Neural progenitor cell (in vitro differentiated cells): ENCODE results near the gene NFATC2IP. TPM values are rescaled to one million over a fixed set of nuclear protein-coding genes. Genes with fewer than 3 reads are reported as not detected.
A peak's percentile ranks its signal among the peaks of the same experiment; 100 is the strongest.

Experiments used
- DNase-seq: peaks from one replicate; pipeline ENCODE4 v3.0.0-alpha.2; 2016; ENCODE audit warnings: low spot score
- H2AFZ ChIP-seq: fragments of 200-600 bp; sonication (generic); replicated peaks from 2 replicates; pipeline ENCODE4 v1.6.1; 2016; ENCODE audit warnings: antibody characterized with exemption
- H3F3A ChIP-seq: fragments of 200-600 bp; sonication (generic); 2 replicates; pipeline ENCODE4 v1.6.1; 2016; ENCODE audit warnings: antibody characterized with exemption, low read depth
- H3K27ac ChIP-seq: fragments of 200-600 bp; sonication (generic); 2 replicates; pipeline ENCODE4 v1.5.1; 2016; ENCODE audit warnings: mild to moderate bottlenecking
- H3K27me3 ChIP-seq: fragments of 200-600 bp; sonication (generic); 2 replicates; pipeline ENCODE4 v1.6.1; 2016; ENCODE audit warnings: mild to moderate bottlenecking, moderate library complexity
- H3K36me3 ChIP-seq: fragments of 200-600 bp; sonication (generic); 2 replicates; pipeline ENCODE4 v1.5.1; 2016
- H3K4me1 ChIP-seq: fragments of 200-600 bp; sonication (generic); 2 replicates; pipeline ENCODE4 v1.6.1; 2016; ENCODE audit warnings: mixed run types
- H3K4me2 ChIP-seq: fragments of 200-600 bp; sonication (generic); 2 replicates; pipeline ENCODE4 v1.6.1; 2016
- H3K4me3 ChIP-seq: fragments of 200-600 bp; sonication (generic); 2 replicates; pipeline ENCODE4 v1.5.1; 2016
- H3K79me2 ChIP-seq: fragments of 200-600 bp; sonication (generic); 2 replicates; pipeline ENCODE4 v1.6.1; 2016; ENCODE audit warnings: low read depth
- H3K9ac ChIP-seq: fragments of 200-600 bp; sonication (generic); 2 replicates; pipeline ENCODE4 v1.6.1; 2016
- H3K9me3 ChIP-seq: fragments of 200-600 bp; sonication (generic); 2 replicates; pipeline ENCODE4 v1.5.1; 2016; ENCODE audit warnings: low read depth
- H4K20me1 ChIP-seq: fragments of 200-600 bp; sonication (generic); 2 replicates; pipeline ENCODE4 v1.6.1; 2016; ENCODE audit warnings: low read depth
- H3K27ac Mint-ChIP-seq: 3 replicates; pipeline ENCODE4 v1.8.0; 2021; ENCODE audit warnings: mixed read lengths
- H3K27me3 Mint-ChIP-seq: 2 replicates; pipeline ENCODE4 v1.8.0; 2022; ENCODE audit warnings: low read depth, mild to moderate bottlenecking, inconsistent platforms, moderate library complexity, mixed read lengths; ENCODE audit not compliant: insufficient read depth
- H3K36me3 Mint-ChIP-seq: 3 replicates; pipeline ENCODE4 v1.8.0; 2021; ENCODE audit warnings: mixed read lengths
- H3K4me1 Mint-ChIP-seq: 3 replicates; pipeline ENCODE4 v1.8.0; 2021; ENCODE audit warnings: mixed read lengths
- H3K4me3 Mint-ChIP-seq: 3 replicates; pipeline ENCODE4 v1.8.0; 2021; ENCODE audit warnings: mild to moderate bottlenecking, moderate library complexity, mixed read lengths
- H3K9me3 Mint-ChIP-seq: 3 replicates; pipeline ENCODE4 v1.8.0; 2020; ENCODE audit warnings: mixed read lengths
- EZH2 ChIP-seq: fragments of 200-600 bp; sonication (generic); IDR thresholded peaks from 2 replicates; pipeline ENCODE4 v1.6.1; 2017; ENCODE audit warnings: antibody characterized with exemption, mild to moderate bottlenecking, moderate library complexity
- EZH2phosphoT487 ChIP-seq: fragments of 200-600 bp; sonication (generic); IDR thresholded peaks from 2 replicates; pipeline ENCODE4 v1.6.1; 2017; ENCODE audit warnings: antibody characterized with exemption
- total RNA-seq: library from RNA; depleted of rRNA; stranded (reverse); fragments of >200 nt; gene quantifications from 2 replicates; pipeline ENCODE4 v1.2.3, GENCODE V29; 2015; ENCODE audit warnings: low replicate concordance
- TF ChIP-seq, protein P1 (sequence below): fragments of 200-600 bp; sonication (generic); IDR thresholded peaks from 2 replicates; pipeline ENCODE4 v1.5.1; 2017; ENCODE audit warnings: antibody characterized with exemption, mild to moderate bottlenecking

The NFATC2IP gene
- total RNA-seq, 1 donor from 2014 or later = 33.2 TPM

DNA sequence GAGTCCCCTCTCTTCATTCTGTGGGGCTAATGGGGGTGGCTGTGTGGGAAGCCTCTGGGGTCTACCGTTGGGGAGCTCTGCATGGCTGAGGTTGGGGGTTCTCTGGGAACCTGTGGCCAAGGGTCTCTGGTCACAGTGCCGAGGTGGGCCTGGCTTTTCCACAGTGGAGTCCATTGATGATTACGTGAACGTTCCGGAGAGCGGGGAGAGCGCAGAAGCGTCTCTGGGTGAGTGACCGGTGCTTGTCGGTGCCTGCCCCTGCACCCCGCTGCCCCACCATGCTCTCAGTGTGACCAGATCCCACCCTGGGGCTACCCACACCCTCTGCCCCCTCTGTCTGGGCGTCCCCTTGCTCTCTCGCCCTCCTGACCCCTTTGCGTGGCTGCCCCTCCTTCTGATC, 38.6 kb downstream of the NFATC2IP start:
- no peaks in the 10 kb centered on the region for H3K9me3 Mint-ChIP-seq
- no peak overlapping the region for H2AFZ ChIP-seq
- TF ChIP-seq, protein P1, sequence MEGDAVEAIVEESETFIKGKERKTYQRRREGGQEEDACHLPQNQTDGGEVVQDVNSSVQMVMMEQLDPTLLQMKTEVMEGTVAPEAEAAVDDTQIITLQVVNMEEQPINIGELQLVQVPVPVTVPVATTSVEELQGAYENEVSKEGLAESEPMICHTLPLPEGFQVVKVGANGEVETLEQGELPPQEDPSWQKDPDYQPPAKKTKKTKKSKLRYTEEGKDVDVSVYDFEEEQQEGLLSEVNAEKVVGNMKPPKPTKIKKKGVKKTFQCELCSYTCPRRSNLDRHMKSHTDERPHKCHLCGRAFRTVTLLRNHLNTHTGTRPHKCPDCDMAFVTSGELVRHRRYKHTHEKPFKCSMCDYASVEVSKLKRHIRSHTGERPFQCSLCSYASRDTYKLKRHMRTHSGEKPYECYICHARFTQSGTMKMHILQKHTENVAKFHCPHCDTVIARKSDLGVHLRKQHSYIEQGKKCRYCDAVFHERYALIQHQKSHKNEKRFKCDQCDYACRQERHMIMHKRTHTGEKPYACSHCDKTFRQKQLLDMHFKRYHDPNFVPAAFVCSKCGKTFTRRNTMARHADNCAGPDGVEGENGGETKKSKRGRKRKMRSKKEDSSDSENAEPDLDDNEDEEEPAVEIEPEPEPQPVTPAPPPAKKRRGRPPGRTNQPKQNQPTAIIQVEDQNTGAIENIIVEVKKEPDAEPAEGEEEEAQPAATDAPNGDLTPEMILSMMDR = no peak
- H3K27me3 ChIP-seq = no peaks in the 10 kb centered on the region
- H3F3A ChIP-seq = no peaks in the 10 kb centered on the region
- no peaks in the 10 kb centered on the region for H3K4me1 Mint-ChIP-seq
- H3K9ac ChIP-seq = no peak overlapping the region
- H3K4me2 ChIP-seq = no peak overlapping the region
- H3K36me3 Mint-ChIP-seq = peaks cover 2% of the 10 kb centered on the region
- H3K4me1 ChIP-seq = no peaks in the 10 kb centered on the region
- no peak overlapping the region for H3K4me3 ChIP-seq
- no peak overlapping the region for H3K4me3 Mint-ChIP-seq
- H3K27ac ChIP-seq = no peak overlapping the region
- H3K27me3 Mint-ChIP-seq = peaks cover 2% of the 10 kb centered on the region
- H3K79me2 ChIP-seq = no peaks in the 10 kb centered on the region
- no peaks in the 10 kb centered on the region for H3K9me3 ChIP-seq
- no peaks in the 10 kb centered on the region for H3K36me3 ChIP-seq
- no peaks in the 10 kb centered on the region for H4K20me1 ChIP-seq
- no peak overlapping the region for H3K27ac Mint-ChIP-seq
- no peak for DNase-seq

DNA sequence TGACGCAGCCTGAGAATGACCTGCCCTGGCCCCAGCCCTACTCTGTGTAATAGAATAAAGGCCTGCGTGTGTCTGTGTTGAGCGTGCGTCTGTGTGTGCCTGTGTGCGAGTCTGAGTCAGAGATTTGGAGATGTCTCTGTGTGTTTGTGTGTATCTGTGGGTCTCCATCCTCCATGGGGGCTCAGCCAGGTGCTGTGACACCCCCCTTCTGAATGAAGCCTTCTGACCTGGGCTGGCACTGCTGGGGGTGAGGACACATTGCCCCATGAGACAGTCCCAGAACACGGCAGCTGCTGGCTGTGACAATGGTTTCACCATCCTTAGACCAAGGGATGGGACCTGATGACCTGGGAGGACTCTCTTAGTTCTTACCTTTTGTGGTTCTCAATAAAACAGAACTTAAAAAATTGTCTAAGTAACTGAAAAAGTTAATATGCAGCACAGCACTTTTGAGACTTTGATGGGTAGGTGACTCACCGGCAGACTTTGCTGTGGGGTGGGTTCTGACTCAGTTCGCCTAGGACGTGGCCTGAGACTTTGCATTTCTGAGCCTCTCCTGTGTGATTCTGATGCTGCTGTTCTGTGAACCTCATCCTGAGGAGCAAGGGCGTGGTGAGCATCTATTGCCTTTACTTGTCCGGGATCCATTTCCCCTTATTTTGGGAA, 39.8 kb downstream of the NFATC2IP start:
- H4K20me1 ChIP-seq = no peaks in the 10 kb centered on the region
- no peak overlapping the region for H2AFZ ChIP-seq
- Mint-ChIP-seq H3K27ac (peak overlapping the region; percentile 17), H3K9me3 (no peaks in the 10 kb centered on the region), H3K27me3 (peaks cover 2% of the 10 kb centered on the region), H3K4me1 (no peaks in the 10 kb centered on the region), H3K36me3 (peaks cover 2% of the 10 kb centered on the region), H3K4me3 (no peak overlapping the region)
- no peak overlapping the region for H3K4me3 ChIP-seq
- no peaks in the 10 kb centered on the region for H3K9me3 ChIP-seq
- no peaks in the 10 kb centered on the region for H3K4me1 ChIP-seq
- H3K4me2 ChIP-seq = no peak overlapping the region
- TF ChIP-seq, protein P1 = no peak
- TF ChIP-seq EZH2phosphoT487 (no peak), EZH2 (no peak)
- no peaks in the 10 kb centered on the region for H3K36me3 ChIP-seq
- H3F3A ChIP-seq = no peaks in the 10 kb centered on the region
- DNase-seq = no peak
- H3K27me3 ChIP-seq = no peaks in the 10 kb centered on the region
- H3K79me2 ChIP-seq = no peaks in the 10 kb centered on the region
- no peak overlapping the region for H3K27ac ChIP-seq
- H3K9ac ChIP-seq = no peak overlapping the region

DNA sequence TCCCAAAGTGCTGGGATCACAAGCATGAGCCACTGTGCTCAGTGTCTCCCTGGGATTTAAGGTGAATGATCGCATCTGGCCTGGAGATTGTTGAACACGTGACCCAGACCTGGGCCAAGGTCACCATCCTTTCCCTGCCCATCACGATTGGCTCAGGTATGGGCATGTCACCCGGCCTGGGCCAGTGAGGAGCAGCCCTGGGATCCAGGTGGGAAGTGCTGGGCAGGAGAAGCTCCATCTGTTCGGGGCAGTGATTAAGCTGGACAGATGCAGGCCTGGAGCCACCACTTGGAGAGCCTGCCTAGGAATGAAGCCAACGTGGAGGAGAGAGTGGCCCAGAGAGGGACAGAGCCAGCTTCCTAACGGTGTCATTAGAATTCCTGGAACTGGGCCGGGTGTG, 41.0 kb downstream of the NFATC2IP start:
- Histone ChIP-seq H3K9me3 (no peaks in the 10 kb centered on the region), H3K36me3 (no peaks in the 10 kb centered on the region), H2AFZ (no peak overlapping the region), H3K27ac (no peak overlapping the region), H3F3A (no peaks in the 10 kb centered on the region), H3K4me3 (no peak overlapping the region), H3K9ac (no peak overlapping the region), H3K79me2 (no peaks in the 10 kb centered on the region), H4K20me1 (no peaks in the 10 kb centered on the region), H3K4me1 (no peaks in the 10 kb centered on the region), H3K4me2 (no peak overlapping the region), H3K27me3 (no peaks in the 10 kb centered on the region)
- no peak for DNase-seq
- Mint-ChIP-seq H3K36me3 (peaks cover 2% of the 10 kb centered on the region), H3K9me3 (no peaks in the 10 kb centered on the region), H3K27ac (peak overlapping the region; percentile 46), H3K27me3 (peaks cover 2% of the 10 kb centered on the region), H3K4me3 (no peak overlapping the region), H3K4me1 (no peaks in the 10 kb centered on the region)
- TF ChIP-seq EZH2phosphoT487 = no peak
- TF ChIP-seq, protein P1 = no peak
- no peak for TF ChIP-seq EZH2
